Measurements from ENCODE around the gene PTRH1.

GRCh38 chr9:127700140-127700539 is 15.3 kb downstream of the PTRH1 start:
- TF ChIP-seq POLR2A (IDR thresholded peaks at IDR 0.05; ENCODE audit: insufficient read depth in 1 of 2, low read depth in 2 of 2, low read length in 2 of 2) = no peak
- TF ChIP-seq ZNF124 (CRISPR knock-in tag; IDR thresholded peaks at IDR 0.05) = no peak
- no peak for TF ChIP-seq GTF3A (CRISPR knock-in tag; conservative IDR thresholded peaks at IDR 0.05)
- TF ChIP-seq SOX6 (IDR thresholded peaks at IDR 0.05) = no peak
- TF ChIP-seq SOX6 (CRISPR knock-in tag; IDR thresholded peaks at IDR 0.05) = no peak
- TF ChIP-seq HOMEZ (CRISPR knock-in tag; IDR thresholded peaks at IDR 0.05; ENCODE audit: low read depth) = no peak
- no peak for TF ChIP-seq PRDM15 (CRISPR knock-in tag; IDR thresholded peaks at IDR 0.05)
- no peak for TF ChIP-seq CHD2 (IDR thresholded peaks at IDR 0.05; ENCODE audit: low read depth, low read length)
- TF ChIP-seq CTCF (CRISPR knock-in tag; IDR thresholded peaks at IDR 0.05) = no peak
- no peak for TF ChIP-seq ZFP36 (IDR thresholded peaks at IDR 0.05; ENCODE audit: borderline replicate concordance, low read depth, low read length, partially characterized antibody)
- no peak for TF ChIP-seq ZKSCAN8 (CRISPR knock-in tag; IDR thresholded peaks at IDR 0.05; ENCODE audit: borderline replicate concordance)
- no peak for TF ChIP-seq EZH2 (conservative IDR thresholded peaks at IDR 0.05; ENCODE audit: low read depth, low read length)
- no peak for TF ChIP-seq ZNF24 (IDR thresholded peaks at IDR 0.05)
